NCI-H1694 treated with DMSO at 0.1 percent for 48 hours (cell line): ENCODE data around the gene GOLGA7B.
A peak's percentile ranks its signal among the peaks of the same experiment; 100 is the strongest.
"Not testable (repeated sequence)": the region's sequence is repeated elsewhere in the genome, so short reads cannot be mapped to it uniquely, and the experiment has no call there.

Experiments used
- DNase-seq: peaks from one replicate; lab custom pipeline; 2025; lab: John Stamatoyannopoulos, UW

Gene GOLGA7B

DNA sequence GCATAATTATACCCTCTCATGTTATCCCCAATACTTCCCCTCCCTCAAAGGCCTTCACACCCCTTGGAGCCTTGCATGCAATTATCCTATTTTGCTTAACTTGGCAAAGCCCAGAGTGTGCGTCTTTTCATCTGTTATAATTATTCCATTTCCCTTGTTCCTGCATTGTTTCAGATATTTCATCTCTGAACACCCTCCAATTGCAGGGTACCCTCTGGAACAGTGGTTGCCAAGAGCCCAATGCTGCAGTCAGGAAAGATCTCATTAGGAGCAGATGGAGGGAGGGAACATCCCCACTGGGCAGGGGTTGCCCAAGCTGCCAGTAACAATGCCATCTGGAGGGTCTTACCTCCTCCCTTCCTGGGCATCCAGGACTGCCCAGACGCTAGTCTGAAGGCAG is 18.4 kb upstream of the GOLGA7B start:
- DNase-seq = peak; percentile 71

DNA sequence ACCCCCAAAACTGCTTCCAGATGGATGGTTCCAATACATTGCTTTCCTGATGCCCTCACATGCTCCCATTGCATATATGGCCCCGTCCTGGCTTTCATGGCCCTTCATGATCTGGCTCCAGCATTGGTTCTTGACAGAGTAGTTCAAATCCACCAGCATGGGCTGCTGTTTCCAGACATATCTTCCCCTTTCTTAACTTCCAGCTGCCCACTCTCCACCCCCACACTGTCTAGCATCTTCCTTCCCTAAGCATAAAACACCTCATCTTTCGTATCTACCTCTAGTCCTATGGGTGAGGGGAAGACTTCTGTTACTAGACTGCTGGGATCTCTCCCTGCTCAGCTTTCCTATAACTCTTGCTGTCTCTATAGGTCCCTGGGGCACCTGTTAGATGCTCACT is 13.2 kb upstream of the GOLGA7B start:
- DNase-seq = no peak

DNA sequence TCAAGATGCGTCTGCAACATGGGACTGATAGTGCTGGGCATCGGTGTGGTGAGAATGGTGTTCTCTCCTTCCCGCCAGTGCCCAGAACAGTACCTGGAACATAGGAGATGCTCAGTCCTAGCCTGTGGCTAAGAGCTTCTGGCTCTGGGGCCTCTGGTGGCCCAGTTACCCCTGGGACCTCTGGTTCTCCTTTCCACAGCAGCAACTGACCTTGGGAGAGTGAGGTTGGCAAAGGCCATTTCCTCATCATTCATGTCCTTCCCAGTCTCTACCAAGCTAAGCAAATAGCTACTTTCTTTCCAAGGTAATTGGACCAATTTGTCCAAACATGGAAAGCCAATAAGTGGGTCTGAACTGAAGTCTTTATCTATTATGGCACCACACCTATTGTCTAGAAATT is 11.6 kb upstream of the GOLGA7B start:
- no peak for DNase-seq

DNA sequence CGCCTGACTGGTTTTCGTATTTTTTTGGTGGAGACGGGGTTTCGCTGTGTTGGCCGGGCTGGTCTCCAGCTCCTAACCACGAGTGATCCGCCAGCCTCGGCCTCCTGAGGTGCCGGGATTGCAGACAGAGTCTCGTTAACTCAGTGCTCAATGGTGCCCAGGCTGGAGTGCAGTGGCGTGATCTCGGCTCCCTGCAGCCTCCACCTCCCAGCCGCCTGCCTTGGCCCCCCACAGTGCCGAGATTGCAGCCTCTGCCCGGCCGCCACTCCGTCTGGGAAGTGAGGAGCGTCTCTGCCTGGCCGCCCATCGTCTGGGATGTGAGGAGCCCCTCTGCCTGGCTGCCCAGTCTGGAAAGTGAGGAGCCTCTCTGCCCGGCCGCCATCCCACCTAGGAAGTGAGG is 8.5 kb upstream of the GOLGA7B start:
- DNase-seq = not testable (repeated sequence)

DNA sequence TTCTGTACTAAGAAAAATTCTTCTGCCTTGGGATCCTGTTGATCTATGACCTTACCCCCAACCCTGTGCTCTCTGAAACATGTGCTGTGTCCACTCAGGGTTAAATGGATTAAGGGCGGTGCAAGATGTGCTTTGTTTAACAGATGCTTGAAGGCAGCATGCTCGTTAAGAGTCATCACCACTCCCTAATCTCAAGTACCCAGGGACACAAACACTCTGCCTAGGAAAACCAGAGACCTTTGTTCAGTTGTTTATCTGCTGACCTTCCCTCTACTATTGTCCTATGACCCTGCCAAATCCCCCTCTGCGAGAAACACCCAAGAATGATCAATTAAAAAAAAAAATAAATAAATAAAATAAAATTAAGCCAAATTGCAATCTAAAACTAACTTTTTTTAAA is 7.5 kb upstream of the GOLGA7B start:
- not testable (repeated sequence) for DNase-seq

DNA sequence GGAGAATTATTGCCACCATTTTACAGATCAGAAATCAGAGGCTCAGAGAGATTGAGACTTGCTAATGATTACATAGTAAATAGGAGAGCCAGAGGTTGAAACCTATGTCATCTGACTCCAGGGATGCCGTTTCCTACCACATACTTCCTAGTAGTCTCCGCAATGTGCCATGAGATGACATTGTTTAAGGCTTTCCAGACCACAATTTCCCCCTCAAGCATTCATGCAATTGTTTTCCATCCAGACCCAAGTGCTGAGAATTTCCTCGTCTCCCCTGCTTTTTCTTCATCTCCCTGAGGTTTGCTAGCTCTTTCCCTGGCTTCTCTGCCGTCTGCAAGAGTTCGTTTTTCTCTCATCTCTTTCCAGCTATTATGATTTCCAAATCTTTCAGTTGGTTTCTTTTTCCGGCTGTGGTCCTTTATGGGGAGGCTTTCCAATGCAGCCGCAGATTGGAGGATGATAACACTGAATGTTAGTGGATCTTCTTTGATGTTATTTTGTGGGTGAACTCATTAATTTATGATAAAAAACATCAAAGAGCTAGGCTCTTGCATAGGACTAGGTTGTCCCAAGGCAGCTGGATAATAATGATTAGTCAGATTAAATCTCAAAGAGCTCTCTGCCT is 6.9 kb upstream of the GOLGA7B start:
- no peak for DNase-seq

DNA sequence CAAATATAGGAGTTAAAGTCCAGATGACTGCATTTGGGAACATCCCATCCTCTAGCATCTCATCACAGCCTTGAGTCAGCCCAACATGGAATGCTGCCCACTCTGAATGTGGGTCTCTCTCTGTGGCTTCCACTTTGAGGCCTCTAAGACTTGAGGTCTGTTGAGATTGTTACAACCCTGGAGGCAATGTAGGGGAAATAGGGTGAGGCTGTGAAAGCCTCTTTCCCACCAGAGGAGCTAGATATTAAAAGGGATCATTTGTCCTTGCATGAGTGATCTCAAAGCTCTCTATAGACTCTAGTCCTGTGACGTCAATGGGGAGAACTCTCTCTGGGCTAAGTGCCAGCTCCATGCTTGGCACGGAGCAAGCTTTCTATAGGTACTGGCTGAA is 6.4 kb upstream of the GOLGA7B start:
- DNase-seq = no peak

DNA sequence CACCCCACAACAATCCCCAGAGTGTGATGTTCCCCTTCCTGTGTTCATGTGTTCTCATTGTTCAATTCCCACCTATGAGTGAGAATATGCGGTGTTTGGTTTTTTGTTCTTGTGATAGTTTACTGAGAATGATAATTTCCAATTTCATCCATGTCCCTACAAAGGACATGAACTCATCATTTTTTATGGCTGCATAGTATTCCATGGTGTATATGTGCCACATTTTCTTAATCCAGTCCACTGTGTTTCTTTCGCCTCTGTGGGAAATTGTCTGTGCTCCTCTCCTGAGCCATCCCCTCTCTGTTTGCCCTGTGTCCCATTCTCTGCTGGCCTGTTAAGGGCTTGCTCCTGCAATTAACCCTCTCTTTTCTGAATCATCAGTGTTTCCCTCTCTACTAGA is 5.7 kb upstream of the GOLGA7B start:
- not testable (repeated sequence) for DNase-seq

DNA sequence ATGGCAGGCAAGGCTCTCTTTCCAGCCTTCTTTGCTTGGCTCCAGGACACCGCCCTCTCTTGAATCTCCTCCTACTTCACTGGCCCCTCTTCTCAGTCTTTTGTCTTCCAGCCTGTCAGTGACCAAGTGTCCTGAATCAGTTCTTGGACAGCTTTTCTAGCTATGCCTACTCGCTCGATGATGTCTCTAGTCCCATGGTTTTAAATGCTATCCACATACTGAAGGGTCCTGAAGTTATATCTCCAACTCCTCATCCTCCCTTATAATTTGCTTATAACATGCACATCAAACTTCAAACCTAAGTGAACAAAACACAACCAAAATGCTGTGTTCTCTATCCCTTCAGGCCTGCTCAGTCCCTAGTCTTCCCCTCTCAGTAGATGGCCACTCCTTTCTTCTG is 5.0 kb upstream of the GOLGA7B start:
- DNase-seq = no peak

DNA sequence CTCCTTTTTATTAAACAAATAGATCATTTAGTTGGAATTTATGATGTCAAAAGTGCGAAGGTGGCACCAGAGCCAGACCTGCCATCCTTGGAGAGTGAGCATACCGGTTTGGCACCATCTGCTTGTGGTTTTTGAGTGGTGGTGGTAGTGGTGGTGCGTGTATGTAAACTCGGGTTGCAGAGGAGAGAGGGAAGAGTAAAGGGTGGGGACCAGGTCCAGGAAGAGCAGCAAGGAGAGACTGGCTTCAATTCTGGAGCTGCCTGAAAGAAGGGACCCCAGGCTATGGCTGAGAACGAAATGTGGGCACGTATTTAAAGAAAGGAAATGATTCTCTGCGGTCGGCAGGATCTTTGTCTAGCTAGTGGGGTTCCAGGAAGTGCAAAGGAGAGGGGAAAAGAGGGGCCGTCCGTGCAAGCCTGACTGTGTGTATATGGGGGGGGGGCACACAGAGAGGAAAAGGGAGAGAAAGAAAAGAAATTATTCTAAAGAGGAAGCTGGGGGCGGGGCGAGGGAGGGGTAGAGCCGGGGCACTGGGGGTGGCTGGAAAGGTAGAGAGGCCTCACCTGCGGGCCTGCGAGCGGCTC is 448 bp upstream of the GOLGA7B start:
- DNase-seq = peak; percentile 46

DNA sequence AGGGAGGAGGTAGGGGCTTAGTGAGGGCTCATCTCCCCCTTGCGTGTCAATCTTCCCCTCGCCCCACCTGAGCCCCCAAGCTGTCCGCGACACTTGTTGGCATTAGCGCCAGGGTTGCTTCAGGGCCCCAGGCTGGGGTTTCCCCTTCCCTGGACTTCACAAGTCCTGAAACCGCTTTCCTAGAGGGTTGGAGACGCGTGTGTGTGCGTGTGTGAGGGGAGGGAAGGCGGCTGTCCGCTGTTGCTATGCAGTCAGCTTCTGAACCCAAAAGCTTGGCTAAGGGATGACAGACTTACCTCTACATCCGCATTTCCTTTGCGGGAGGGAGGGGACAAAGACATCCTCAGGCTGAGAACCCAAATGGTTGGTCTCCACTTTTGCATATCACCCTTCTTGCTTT is 803 bp downstream of the GOLGA7B start:
- DNase-seq = no peak

DNA sequence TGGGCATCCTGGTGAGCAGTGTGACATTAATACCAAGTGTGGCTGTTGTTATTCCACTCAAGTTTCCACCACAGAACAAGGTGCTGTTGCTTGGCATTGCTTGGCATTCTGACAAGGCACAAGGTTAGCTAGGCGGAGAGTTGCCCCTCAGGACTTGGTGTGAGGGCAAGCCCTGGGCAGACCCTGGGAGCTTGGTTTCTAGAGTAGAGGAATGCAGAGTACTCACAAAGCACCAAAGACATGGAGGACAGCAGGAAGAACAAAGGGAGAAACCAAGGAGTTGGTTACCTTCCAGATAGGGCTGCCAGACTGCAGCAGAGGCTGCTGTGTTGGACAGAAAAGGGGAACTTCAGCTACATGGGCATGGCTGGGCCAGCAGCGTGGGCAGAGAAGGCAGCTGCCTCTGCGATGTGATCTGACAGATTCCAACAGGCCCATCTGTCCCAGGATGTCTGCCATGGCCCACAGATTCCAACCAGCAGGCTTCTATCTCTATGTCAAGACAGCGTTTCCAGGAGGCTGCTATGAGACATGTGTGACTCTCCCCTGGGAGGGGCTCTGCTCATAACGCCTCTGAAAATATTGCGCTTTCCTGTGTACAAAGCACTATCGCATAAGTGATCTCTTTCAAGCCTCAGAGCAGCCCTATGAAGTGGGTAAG is 1.8 kb downstream of the GOLGA7B start:
- DNase-seq = peak; percentile 91

DNA sequence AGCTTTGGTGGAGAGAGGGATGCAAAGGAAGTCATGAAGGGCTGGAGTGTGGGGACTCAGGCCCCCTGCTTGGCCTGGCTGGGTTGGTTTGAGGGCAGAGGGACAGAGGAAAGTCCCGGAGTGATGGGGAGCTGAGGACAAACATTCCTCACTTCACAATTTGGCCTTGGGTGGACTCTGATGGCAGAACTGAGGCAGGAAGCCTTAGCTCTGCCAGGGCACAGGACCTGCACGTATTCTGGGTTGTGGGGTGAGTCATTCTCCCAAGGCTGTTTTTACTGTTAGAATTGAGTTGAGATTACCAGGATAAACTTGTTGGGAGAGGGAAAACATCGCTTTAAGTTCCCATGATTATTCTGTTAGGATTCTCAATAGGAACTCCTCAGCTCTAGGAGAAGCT is 2.6 kb downstream of the GOLGA7B start:
- DNase-seq = no peak

DNA sequence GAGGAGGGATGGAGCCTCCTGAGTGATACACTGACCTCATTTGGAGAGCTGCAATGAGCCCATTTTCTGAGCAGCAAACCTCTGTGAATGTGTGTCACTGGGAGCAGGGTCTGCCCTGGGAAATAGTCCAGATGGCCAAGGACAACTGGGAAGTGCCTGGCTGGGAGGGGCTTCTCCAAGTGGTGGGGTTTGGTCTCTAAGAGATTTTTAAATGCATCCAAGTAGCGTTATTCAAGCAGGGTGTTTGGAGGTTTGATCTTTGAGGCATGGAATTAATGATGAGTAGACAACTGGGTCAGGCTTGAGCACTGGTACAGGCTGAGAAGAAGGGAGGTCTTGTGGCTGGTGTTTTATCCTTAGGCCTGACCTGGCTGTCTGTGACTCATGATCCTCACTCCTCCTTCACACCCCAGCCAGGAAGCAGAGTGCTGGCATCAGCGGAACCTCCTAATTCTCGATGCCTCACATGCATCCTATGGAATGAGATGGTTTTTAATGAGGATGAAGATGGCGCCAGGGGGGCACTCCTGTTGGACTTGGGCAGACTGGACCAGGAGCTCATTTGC is 3.3 kb downstream of the GOLGA7B start:
- DNase-seq = no peak

DNA sequence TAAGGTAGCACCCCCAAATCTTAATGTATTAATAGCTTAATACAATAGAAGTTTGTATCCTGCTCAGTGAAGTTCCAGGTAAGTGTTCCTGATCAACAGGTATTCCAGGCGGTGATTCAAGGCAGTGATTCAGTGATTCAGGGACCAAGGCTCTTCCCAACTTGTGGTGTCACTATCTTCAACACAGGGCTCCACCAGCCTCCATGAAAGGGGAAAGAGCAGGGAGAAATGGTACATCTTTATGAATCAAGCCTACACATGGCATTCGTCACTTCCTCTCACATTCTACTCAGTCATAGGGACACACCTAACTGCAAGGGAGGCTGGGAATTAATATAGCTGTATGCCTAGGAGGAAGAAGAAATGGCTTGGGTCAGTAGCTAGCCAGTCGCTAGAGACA is 5.1 kb downstream of the GOLGA7B start:
- no peak for DNase-seq

DNA sequence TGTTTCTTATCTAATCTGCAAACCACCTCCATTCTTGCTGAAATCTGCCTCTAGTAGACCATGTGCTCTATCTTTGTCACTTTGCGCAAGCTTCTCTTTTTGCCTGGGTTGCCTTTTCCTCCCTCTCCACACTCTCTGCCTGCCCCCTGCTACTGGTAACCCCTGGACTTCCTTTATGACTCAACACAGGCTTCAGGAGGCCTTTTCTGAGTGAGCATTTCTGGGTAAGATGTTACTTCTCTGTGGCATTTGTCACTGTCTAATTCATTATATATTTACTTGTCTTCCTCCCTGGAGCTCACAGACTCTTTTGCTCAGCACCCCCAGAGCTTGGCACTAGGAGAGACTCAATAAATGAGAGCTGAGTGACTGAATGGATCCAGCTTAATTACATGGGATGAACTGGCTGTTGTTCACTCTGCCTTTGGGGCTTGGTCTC is 8.4 kb downstream of the GOLGA7B start:
- DNase-seq = no peak

DNA sequence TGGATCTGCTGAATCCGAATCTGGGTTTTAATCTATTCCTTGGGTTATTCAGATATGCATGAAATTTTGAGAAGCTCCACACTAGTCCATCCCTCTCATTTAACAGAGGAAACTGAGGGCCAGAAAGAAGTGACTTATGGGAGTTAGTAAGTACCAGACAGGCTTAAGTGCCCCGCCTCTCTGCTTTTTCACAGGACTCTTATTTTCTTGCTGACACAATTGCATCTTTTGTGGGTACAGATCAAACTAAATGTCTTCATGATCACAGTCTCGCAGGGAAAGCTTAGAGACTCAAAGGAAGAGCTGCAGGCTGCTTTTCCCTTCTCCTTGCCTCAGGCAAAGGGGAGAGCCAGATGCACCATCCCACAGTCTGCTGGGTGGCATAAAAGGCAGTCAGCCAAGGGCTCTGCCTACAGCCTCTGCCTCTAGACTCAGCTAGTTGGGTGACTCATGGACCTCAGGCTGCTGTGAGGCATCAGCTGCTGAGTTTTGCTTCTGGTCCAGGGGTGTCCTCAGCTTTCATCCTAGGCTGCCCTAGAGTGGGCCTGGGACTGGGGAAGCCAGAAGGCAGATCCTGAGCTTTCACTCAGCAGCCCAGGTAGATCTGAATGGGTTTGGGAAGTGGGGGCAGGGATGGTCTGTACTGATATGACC is 11.6 kb downstream of the GOLGA7B start:
- peak; percentile 70 for DNase-seq

DNA sequence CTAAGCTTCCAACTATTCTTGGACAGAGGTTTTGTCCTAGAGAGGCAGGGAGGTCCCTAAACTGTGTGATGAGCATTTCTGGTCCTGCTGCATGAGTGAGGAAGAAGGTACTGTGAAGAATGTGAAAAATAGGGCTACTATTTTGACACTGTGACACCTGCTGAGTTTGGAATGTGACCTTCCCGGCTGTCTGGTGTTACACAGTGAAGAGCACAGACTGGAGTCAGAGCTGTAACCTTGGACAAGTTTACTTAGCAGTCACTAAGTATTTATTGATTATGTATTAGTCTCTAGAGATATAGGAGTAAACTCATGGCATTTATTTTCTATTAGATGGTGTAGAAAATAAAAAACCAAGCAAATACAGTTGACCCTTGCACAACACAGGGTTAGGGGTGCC is 12.3 kb downstream of the GOLGA7B start:
- no peak for DNase-seq

DNA sequence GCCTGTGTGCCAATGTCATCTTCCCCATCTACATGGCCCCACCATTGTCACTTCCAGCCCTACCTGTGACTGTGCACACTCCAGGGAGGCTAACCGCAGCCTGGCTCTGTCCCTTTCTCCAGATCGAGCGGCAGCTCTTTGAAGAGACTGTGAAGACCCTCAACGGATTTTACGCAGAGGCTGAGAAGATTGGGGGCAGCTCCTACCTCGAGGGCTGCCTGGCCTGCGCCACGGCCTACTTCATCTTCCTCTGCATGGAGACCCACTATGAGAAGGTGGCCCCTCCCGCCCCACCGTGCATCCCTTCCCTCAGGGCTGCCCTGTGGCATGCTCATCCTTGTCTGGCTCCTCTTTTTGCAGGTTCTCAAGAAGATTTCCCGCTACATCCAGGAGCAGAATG is 14.2 kb downstream of the GOLGA7B start:
- DNase-seq = no peak

DNA sequence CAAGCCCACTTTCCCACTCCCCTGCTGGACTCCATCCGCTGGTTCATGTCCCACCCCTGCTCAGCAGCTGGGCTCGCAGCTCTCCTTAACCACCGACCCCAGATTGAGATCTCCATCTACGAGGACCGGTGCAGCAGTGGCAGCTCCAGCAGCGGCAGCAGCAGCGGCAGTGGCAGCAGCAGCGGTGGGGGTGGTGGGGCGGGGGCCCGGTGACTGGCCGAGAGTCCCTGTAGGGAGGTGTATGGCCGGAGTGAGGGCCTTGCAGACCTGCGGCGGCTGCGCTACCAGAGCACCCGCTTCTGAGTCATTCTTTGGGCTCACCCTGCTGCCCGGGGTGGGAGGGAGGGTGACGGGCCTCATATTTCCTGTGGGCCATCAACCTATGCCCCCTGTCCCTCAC is 15.8 kb downstream of the GOLGA7B start:
- DNase-seq = no peak

DNA sequence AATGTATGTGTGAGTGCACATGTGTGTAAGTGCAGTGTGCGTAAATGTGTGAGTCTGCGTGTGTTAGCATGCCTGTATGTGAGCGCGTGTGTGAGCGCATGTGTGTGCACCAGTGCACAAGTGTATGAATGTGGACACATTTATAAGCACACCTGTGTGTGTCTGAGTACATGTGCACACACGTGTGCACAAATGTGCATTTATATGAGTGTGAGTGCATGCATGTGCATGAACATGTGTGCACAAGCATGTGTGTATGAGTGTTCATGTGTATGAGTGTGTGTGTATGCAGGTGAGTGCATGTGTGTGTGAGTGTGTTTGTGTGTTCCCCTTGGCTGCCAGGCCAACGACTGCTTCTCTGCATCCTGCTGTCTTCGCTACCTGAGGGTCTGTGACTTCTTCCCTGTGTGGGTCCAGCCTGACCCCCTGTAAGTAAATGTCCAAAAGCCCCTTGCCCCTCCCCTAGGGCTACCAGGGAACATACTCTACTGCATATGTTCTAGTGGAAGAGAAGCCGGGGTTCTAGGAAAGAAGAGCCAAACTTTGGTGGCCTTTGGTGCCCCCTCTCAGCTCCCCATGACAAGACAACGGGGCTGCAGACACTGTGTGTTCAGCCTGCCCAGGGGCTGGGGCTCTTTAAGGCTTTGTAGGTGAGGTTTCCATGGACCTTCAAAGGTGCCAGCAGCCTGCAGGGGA is 17.0 kb downstream of the GOLGA7B start:
- DNase-seq = no peak

DNA sequence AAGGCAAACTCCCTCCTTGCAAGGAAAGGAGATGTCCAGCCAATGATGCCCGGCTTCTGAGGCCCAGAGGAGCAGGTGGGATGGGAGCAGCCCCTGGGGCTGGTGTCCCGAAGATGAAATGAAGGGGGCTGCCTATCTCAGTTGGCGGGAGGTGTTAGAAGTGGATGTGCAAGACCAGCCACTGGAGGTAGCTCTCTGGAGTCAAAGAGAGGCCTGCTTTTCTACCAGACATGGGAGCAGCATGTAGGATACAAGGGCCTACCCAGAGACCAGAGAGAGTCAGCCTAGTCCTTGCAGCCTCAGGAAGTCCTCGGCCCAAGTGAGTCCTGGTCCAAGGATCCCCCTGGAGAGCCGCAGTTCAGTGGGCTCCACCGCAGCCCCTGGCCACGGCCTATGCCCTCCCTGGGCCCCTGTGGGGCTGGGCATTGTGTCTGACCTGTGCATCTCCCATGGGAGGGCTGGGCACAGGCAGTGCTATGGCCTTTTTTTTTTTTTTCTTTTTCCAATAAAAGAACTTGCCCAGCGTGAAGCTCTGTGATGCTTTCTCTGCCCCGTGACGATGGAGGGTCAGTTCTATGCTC is 17.7 kb downstream of the GOLGA7B start:
- DNase-seq = no peak
